LHCN-M2 (cell line): Measurements from ENCODE around the gene RNF115. TPM values are rescaled to one million over a fixed set of nuclear protein-coding genes. Genes with fewer than 3 reads are reported as not detected.

Source experiments
- DNase-seq: peaks from one replicate; pipeline ENCODE4 v3.0.0-alpha.2; 2012; ENCODE audit warnings: low read depth
- total RNA-seq: library from RNA; depleted of rRNA; stranded (reverse); fragments of >200 nt; gene quantifications from 2 replicates; pipeline ENCODE4 v1.2.3, GENCODE V29; 2014; rRNA removed

RNF115 gene
- total RNA-seq, 1 experiment from 2014 or later: 13.3 TPM

- no peak for DNase-seq
Observed at GRCh38 chr1:145705622-145706021, 118.3 kb downstream of the RNF115 start.

- no peak for DNase-seq
Observed at GRCh38 chr1:145702826-145703225, 121.1 kb downstream of the RNF115 start.

GRCh38 chr1:145702052-145702451, 121.8 kb downstream of the RNF115 start:
- DNase-seq: no peak

GRCh38 chr1:145701306-145701862, 122.5 kb downstream of the RNF115 start:
- peak; percentile 18 for DNase-seq

GRCh38 chr1:145696630-145696960, 127.3 kb downstream of the RNF115 start:
- DNase-seq: no peak

- peak; percentile 70 for DNase-seq
Observed at GRCh38 chr1:145695821-145696629, 127.9 kb downstream of the RNF115 start.

- DNase-seq: no peak
Observed at GRCh38 chr1:145692785-145693443, 131.0 kb downstream of the RNF115 start.

- DNase-seq: peak; percentile 73
Observed at GRCh38 chr1:145690587-145691558, 133.0 kb downstream of the RNF115 start.

GRCh38 chr1:145689922-145690321, 134.0 kb downstream of the RNF115 start:
- DNase-seq: peak; percentile 64

GRCh38 chr1:145688924-145689323, 135.0 kb downstream of the RNF115 start:
- no peak for DNase-seq

Other genes starting within 250 kb of the RNF115 start
- 47.4 and 58.4 TPM in 2 replicates for gene GPR89A, start 216.1 kb downstream of the RNF115 start, total RNA-seq
- 0.13 and 0.69 TPM in 2 replicates for gene PDZK1, start 116.7 kb downstream of the RNF115 start, total RNA-seq
- gene CD160, start 104.6 kb downstream of the RNF115 start, total RNA-seq: not detected in 2 replicates
- 36.5 and 43.6 TPM in 2 replicates for gene POLR3C, start 105 bp upstream of the RNF115 start, total RNA-seq
- gene NUDT17, start 21.5 kb upstream of the RNF115 start, total RNA-seq: 2.4 and 5.6 TPM in 2 replicates
- gene PIAS3, start 35.0 kb upstream of the RNF115 start, total RNA-seq: 44.1 and 49.4 TPM in 2 replicates
- gene ANKRD35, start 61.8 kb upstream of the RNF115 start, total RNA-seq: 1.5 and 2.3 TPM in 2 replicates
- 113 and 135 TPM in 2 replicates for gene ITGA10, start 86.0 kb upstream of the RNF115 start, total RNA-seq
- 38.7 and 40.1 TPM in 2 replicates for gene PEX11B, start 94.6 kb upstream of the RNF115 start, total RNA-seq
- 278 and 284 TPM in 2 replicates for gene RBM8A, start 103.4 kb upstream of the RNF115 start, total RNA-seq
- gene LIX1L, start 133.9 kb upstream of the RNF115 start, total RNA-seq: 35.0 and 37.4 TPM in 2 replicates
- 2.9 and 3.1 TPM in 2 replicates for gene ANKRD34A, start 140.5 kb upstream of the RNF115 start, total RNA-seq
- gene POLR3GL, start 140.6 kb upstream of the RNF115 start, total RNA-seq: 27.8 and 32.0 TPM in 2 replicates
- 104 and 114 TPM in 2 replicates for gene TXNIP, start 172.5 kb upstream of the RNF115 start, total RNA-seq
- gene HJV, start 197.6 kb upstream of the RNF115 start, total RNA-seq: 0.13 and 1.2 TPM in 2 replicates